A673 (cell line): Measurements from ENCODE around the gene ABCA13. TPM values are rescaled to one million over a fixed set of nuclear protein-coding genes. Genes with fewer than 3 reads are reported as not detected.

Source experiments
- BruUV-seq: library from RNA; stranded (reverse); fragments of 400-500 nt; replicated peaks from 2 replicates; lab custom pipeline; 2021; lab: Mats Ljungman, UMichigan
- CTCF ChIA-PET: fragments of 300-600 bp; sonication (Branson Sonifier 250); formaldehyde crosslinking; loops from one replicate; lab custom pipeline; 2022; ENCODE audit warnings: antibody characterized with exemption; lab: Charles Lee
- POLR2A ChIA-PET: fragments of 300-600 bp; sonication (Branson Sonifier 250); formaldehyde crosslinking; loops from one replicate; lab custom pipeline; 2022; ENCODE audit warnings: antibody characterized with exemption; ENCODE audit not compliant: low non-redundant PET; lab: Charles Lee
- DNase-seq: peaks from one replicate; pipeline ENCODE4 v3.0.0-alpha.2; 2015; ENCODE audit warnings: low spot score
- H3K27ac ChIP-seq: fragments of 200-600 bp; sonication (generic); 2 replicates; pipeline ENCODE4 v1.5.1; 2016; ENCODE audit warnings: mixed run types, low read depth, mild to moderate bottlenecking, mixed read lengths, antibody characterized with exemption, low read length; ENCODE audit not compliant: poor library complexity, severe bottlenecking
- H3K27me3 ChIP-seq: fragments of 200-600 bp; sonication (generic); replicated peaks from 2 replicates; pipeline ENCODE4 v1.6.1; 2017; ENCODE audit warnings: mixed run types, low read depth, mild to moderate bottlenecking, mixed read lengths, antibody characterized with exemption, low read length; ENCODE audit not compliant: insufficient read depth, poor library complexity
- H3K36me3 ChIP-seq: fragments of 200-600 bp; sonication (generic); 2 replicates; pipeline ENCODE4 v1.6.1; 2016; ENCODE audit warnings: mixed run types, mild to moderate bottlenecking, mixed read lengths, antibody characterized with exemption, low read length; ENCODE audit not compliant: insufficient read depth, poor library complexity, severe bottlenecking
- H3K4me1 ChIP-seq: fragments of 200-600 bp; sonication (generic); 2 replicates; pipeline ENCODE4 v1.6.1; 2017; ENCODE audit warnings: mixed run types, mild to moderate bottlenecking, mixed read lengths, antibody characterized with exemption, low read length; ENCODE audit not compliant: insufficient read depth, poor library complexity, severe bottlenecking
- H3K4me3 ChIP-seq: fragments of 200-600 bp; sonication (generic); 2 replicates; pipeline ENCODE4 v1.5.1; 2016; ENCODE audit warnings: low read depth, mixed run types, mild to moderate bottlenecking, mixed read lengths, low read length; ENCODE audit not compliant: poor library complexity, severe bottlenecking
- H3K9me3 ChIP-seq: fragments of 200-600 bp; sonication (generic); 2 replicates; pipeline ENCODE4 v1.6.1; 2016; ENCODE audit warnings: mixed run types, low read depth, mild to moderate bottlenecking, mixed read lengths, antibody characterized with exemption, low read length; ENCODE audit not compliant: poor library complexity, severe bottlenecking
- CTCF ChIP-seq: fragments of 300-800, 200-600 bp; sonication (generic); conservative IDR thresholded peaks from 2 replicates; pipeline ENCODE4 v1.5.1; 2017; ENCODE audit warnings: low read depth, mild to moderate bottlenecking, antibody characterized with exemption, low read length, moderate library complexity, mixed read lengths
- EZH2 ChIP-seq: fragments of 200-600 bp; sonication (generic); IDR thresholded peaks from 2 replicates; pipeline ENCODE4 v1.6.1; 2017; ENCODE audit warnings: borderline replicate concordance, low read depth, mild to moderate bottlenecking, mixed read lengths, antibody characterized with exemption, low read length; ENCODE audit not compliant: poor library complexity, severe bottlenecking
- intact Hi-C: fragments of 100-400 bp; cut with micrococcal nuclease; formaldehyde crosslinking; loops from one replicate; pipeline ENCODE4 v1.10.0; 2022; ENCODE audit not compliant: unreplicated experiment
- total RNA-seq: library from RNA; stranded (reverse); gene quantifications from 2 replicates; pipeline ENCODE4 v1.2.3, GENCODE V29; 2021

ABCA13 gene
- total RNA-seq, 1 experiment from 2014 or later = 15.6 TPM

GRCh38 chr7:48505051-48505450, 333.8 kb downstream of the ABCA13 start:
- POLR2A ChIA-PET = no interaction called here
- no peaks in the 10 kb centered on the region for H3K36me3 ChIP-seq
- no peak for DNase-seq
- H3K9me3 ChIP-seq = no peaks in the 10 kb centered on the region
- H3K4me3 ChIP-seq = no peak overlapping the region
- intact Hi-C loops = no loop called here
- no TSS peak for BruUV-seq
- CTCF ChIA-PET = no interaction called here
- H3K27ac ChIP-seq = no peak overlapping the region
- H3K27me3 ChIP-seq = no peaks in the 10 kb centered on the region
- no peaks in the 10 kb centered on the region for H3K4me1 ChIP-seq
- TF ChIP-seq CTCF (no peak), EZH2 (no peak)

- Histone ChIP-seq H3K36me3 (no peaks in the 10 kb centered on the region), H3K27ac (no peak overlapping the region), H3K4me1 (peaks cover 2% of the 10 kb centered on the region), H3K4me3 (no peak overlapping the region), H3K27me3 (no peaks in the 10 kb centered on the region), H3K9me3 (no peaks in the 10 kb centered on the region)
- CTCF ChIA-PET = no interaction called here
- intact Hi-C loops = no loop called here
- POLR2A ChIA-PET = no interaction called here
- TF ChIP-seq CTCF (no peak), EZH2 (no peak)
- BruUV-seq = no TSS peak
- no peak for DNase-seq
These were observed 334.2 kb downstream of the ABCA13 start for GRCh38 chr7:48505466-48505865.

- H3K27ac ChIP-seq = no peak overlapping the region
- no peaks in the 10 kb centered on the region for H3K9me3 ChIP-seq
- H3K27me3 ChIP-seq = no peaks in the 10 kb centered on the region
- no peak for TF ChIP-seq CTCF
- no peak for TF ChIP-seq EZH2
- no peak overlapping the region for H3K4me3 ChIP-seq
- DNase-seq = no peak
- H3K36me3 ChIP-seq = no peaks in the 10 kb centered on the region
- ChIA-PET POLR2A (no interaction called here), CTCF (no interaction called here)
- no TSS peak for BruUV-seq
- intact Hi-C loops = no loop called here
- H3K4me1 ChIP-seq = peaks cover 6% of the 10 kb centered on the region
These were observed 335.3 kb downstream of the ABCA13 start for GRCh38 chr7:48506569-48506968.
